Measurements from ENCODE around the gene CDH22. TPM values are rescaled to one million over a fixed set of nuclear protein-coding genes. Genes with fewer than 3 reads are reported as not detected.

Gene CDH22
- total RNA-seq, 6 experiments from 2014 or later: not detected

- ATAC-seq (peak; percentile 75 to 85 (median 82)), DNase-seq (peak; percentile 64 to 75 (median 71))
- no peaks in the 10 kb centered on the region for H3K9me3 ChIP-seq
- no peaks in the 10 kb centered on the region for H3K4me1 ChIP-seq
- TF ChIP-seq, protein P1, sequence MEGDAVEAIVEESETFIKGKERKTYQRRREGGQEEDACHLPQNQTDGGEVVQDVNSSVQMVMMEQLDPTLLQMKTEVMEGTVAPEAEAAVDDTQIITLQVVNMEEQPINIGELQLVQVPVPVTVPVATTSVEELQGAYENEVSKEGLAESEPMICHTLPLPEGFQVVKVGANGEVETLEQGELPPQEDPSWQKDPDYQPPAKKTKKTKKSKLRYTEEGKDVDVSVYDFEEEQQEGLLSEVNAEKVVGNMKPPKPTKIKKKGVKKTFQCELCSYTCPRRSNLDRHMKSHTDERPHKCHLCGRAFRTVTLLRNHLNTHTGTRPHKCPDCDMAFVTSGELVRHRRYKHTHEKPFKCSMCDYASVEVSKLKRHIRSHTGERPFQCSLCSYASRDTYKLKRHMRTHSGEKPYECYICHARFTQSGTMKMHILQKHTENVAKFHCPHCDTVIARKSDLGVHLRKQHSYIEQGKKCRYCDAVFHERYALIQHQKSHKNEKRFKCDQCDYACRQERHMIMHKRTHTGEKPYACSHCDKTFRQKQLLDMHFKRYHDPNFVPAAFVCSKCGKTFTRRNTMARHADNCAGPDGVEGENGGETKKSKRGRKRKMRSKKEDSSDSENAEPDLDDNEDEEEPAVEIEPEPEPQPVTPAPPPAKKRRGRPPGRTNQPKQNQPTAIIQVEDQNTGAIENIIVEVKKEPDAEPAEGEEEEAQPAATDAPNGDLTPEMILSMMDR (IDR thresholded peaks at IDR 0.05): peak; percentile 45 to 73 (median 58)
- TF ChIP-seq POLR2A (IDR thresholded peaks at IDR 0.05): no peak
- no peak overlapping the region for H3K27ac ChIP-seq
- intact Hi-C loops (cut with DNase I): loop anchor here in 1 of 2 donors (10.0 kb wide), 1 partner anchor 150 kb away; the partner anchor contains the start of gene SLC12A5
- peaks cover 0 to 12% of the 10 kb centered on the region in 2 donors for H3K27me3 ChIP-seq
- WGBS (ENCODE audit: insufficient coverage, low coverage, low lambda C conversion rate, missing lambda C conversion rate): 0% methylated on average over 3 of the region's 77 CpGs
- H3K4me3 ChIP-seq: no peak overlapping the region
- H3K36me3 ChIP-seq: no peaks in the 10 kb centered on the region
Observed at GRCh38 chr20:46174469-46175126, 133.7 kb downstream of the CDH22 start.

DNA sequence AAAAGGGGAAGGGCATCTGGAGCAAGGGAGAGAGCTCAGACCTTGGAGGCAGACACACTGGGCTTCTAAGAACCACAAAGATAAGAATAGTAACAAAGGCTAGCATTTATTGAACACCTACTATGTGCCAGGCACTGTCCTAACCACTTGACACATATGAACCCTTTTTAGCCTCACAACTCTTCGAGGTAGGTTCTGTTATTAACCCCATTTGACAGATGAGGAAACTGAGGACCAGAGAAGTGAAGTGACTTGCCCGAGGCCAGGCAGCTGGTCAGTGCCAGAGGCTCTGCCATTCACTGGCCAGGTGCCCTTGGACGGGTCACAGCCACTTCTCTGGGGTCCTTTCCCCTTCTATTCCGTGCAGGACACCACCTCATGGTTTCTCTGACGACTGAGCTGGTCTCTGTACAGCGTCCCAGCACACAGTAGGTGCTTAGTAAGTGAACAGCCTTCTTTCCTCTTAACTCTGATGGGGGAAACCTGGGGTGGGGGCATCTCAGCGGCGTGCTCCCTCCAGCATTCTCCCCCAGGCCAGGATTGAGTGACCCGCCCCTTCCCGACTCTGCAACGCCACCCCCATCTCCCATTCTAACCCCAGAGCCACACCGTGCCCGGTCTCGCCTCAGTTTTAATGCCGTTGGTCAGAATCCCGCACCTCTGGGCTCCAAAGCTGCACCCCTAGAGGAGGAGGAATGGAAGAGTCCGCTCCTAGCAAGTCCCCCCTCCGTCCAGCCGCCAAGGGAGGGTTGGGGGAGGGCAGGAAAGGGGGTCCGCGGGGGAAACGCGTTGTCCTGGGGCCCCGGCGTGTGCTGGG, 134.4 kb downstream of the CDH22 start:
- Histone ChIP-seq H3K4me1 (no peaks in the 10 kb centered on the region), H3K36me3 (no peaks in the 10 kb centered on the region), H3K27me3 (peaks cover 0 to 12% of the 10 kb centered on the region in 2 donors), H3K4me3 (no peak overlapping the region), H3K27ac (no peak overlapping the region), H3K9me3 (no peaks in the 10 kb centered on the region)
- WGBS (ENCODE audit: insufficient coverage, low coverage, low lambda C conversion rate, missing lambda C conversion rate): 31% methylated on average over 19 of the region's 25 CpGs
- DNase-seq (no peak), ATAC-seq (no peak)
- intact Hi-C loops (cut with DNase I): loop anchor here in 1 of 2 donors (10.0 kb wide), 1 partner anchor 149 kb away; the partner anchor contains the start of gene SLC12A5
- TF ChIP-seq, protein P1 (IDR thresholded peaks at IDR 0.05): no peak
- TF ChIP-seq POLR2A (IDR thresholded peaks at IDR 0.05): no peak

GRCh38 chr20:46172961-46173536, 135.2 kb downstream of the CDH22 start:
- no peak overlapping the region for H3K4me3 ChIP-seq
- no peaks in the 10 kb centered on the region for H3K36me3 ChIP-seq
- peaks cover 0 to 12% of the 10 kb centered on the region in 2 donors for H3K27me3 ChIP-seq
- ATAC-seq: no peak
- no peaks in the 10 kb centered on the region for H3K9me3 ChIP-seq
- TF ChIP-seq POLR2A (IDR thresholded peaks at IDR 0.05): no peak
- TF ChIP-seq, protein P1 (IDR thresholded peaks at IDR 0.05): no peak
- no peaks in the 10 kb centered on the region for H3K4me1 ChIP-seq
- 47% methylated on average over 2 of the region's 3 CpGs for WGBS (ENCODE audit: insufficient coverage, low coverage, low lambda C conversion rate, missing lambda C conversion rate)
- no peak for DNase-seq
- intact Hi-C loops (cut with DNase I): loop anchor here in 1 of 2 donors (10.0 kb wide), 1 partner anchor 148 kb away; the partner anchor contains the start of gene SLC12A5
- H3K27ac ChIP-seq: no peak overlapping the region

DNA sequence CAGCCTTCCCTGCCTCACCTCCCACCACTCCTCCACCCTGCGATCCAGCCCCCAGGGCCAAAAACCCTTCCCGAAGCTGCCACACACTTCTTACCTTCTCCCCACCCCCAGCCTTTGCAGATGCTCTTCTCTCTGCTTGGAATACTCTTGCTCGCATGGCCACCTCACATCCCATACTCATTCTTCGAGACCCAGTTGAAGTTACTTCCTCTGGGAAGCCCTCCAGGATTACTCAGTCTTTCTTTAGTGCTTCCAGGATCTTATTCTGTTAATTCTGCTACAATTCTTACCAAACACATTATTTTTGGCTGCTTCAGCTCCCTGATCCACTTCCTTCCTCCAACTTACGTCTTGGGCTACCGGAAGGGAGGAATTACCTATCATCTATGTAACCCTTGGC, 135.8 kb downstream of the CDH22 start:
- H3K9me3 ChIP-seq: no peaks in the 10 kb centered on the region
- TF ChIP-seq POLR2A (IDR thresholded peaks at IDR 0.05): no peak
- TF ChIP-seq, protein P1 (IDR thresholded peaks at IDR 0.05): no peak
- H3K4me3 ChIP-seq: no peak overlapping the region
- no peaks in the 10 kb centered on the region for H3K36me3 ChIP-seq
- no peak for DNase-seq
- intact Hi-C loops (cut with DNase I): loop anchor here in 1 of 2 donors (10.0 kb wide), 1 partner anchor 148 kb away; the partner anchor contains the start of gene SLC12A5
- WGBS (ENCODE audit: insufficient coverage, low coverage, low lambda C conversion rate, missing lambda C conversion rate): 40% methylated on average over 6 of the region's 6 CpGs
- no peak for ATAC-seq
- H3K27ac ChIP-seq: no peak overlapping the region
- H3K27me3 ChIP-seq: peaks cover 0 to 12% of the 10 kb centered on the region in 2 donors
- no peaks in the 10 kb centered on the region for H3K4me1 ChIP-seq

Measured in right lobe of liver (tissue), 6 donors.